Measurements from ENCODE around the gene CD47.

- TF ChIP-seq EP300 (IDR thresholded peaks at IDR 0.05) (no peak), CTCF (IDR thresholded peaks at IDR 0.05) (no peak), POLR2A (IDR thresholded peaks at IDR 0.05) (no peak), POLR2AphosphoS5 (IDR thresholded peaks at IDR 0.05) (no peak)
Measured at GRCh38 chr3:108110934-108111333, 20.1 kb upstream of the CD47 start.
